ENCODE measurements around the gene PIGN. TPM values are rescaled to one million over a fixed set of nuclear protein-coding genes. Genes with fewer than 3 reads are reported as not detected.

PIGN gene
- total and polyA plus RNA-seq, 2 of the 8 experiments (the other 6 are each of a cell fraction or from before 2014, with no cell fraction given), result 20.9 to 26.3 TPM

DNA sequence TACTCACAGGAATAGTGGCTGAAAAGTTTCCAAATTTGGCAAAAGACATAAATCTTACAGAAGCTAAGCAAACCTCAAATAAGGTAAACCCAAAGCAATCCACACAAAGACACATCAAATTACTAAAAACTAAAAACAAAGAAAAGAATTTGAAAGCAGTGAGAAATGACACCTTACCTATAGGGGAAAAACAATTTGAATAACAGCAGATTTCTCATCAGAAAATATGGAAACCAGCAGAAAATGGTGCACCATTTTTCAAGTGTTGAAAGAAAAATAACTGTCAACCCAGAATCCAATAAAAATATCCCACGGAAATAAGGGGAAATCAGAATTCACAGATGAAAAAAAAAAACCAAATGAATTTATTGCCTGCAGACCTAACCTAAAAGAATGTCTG lies 138.6 kb downstream of the PIGN start:
- H3K23me2 ChIP-seq (ENCODE audit: low read depth, low read length), result no peaks in the 10 kb centered on the region
- DNase-seq (ENCODE audit: low read depth in 1 of 2, low spot score in 2 of 2), result no peak
- no peak overlapping the region for H3K4me2 ChIP-seq (ENCODE audit: insufficient read depth in 1 of 2, low read depth in 2 of 2, low read length in 2 of 2)
- H3K9me3 ChIP-seq (ENCODE audit: insufficient read depth in 2 of 2, low read depth in 1 of 2, low read length in 1 of 2), result no peaks in the 10 kb centered on the region
- no peaks in the 10 kb centered on the region for H4K20me1 ChIP-seq (replicated peaks in 1 of 2; ENCODE audit: control insufficient read depth in 1 of 2, insufficient read depth in 2 of 2, low read length in 2 of 2)
- WGBS, 2 experiments (ENCODE audit: extremely low coverage in 1 of 2, insufficient coverage in 1 of 2, insufficient read length in 1 of 2, insufficient replicate concordance in 2 of 2, low coverage in 1 of 2, low lambda C conversion rate in 2 of 2, missing lambda C conversion rate in 1 of 2), result 89% methylated on average over 1 of the region's 1 CpG; no CpG with 5 or more reads in 1 of the 2 experiments
- no peak overlapping the region for H3K9ac ChIP-seq (replicated peaks in 1 of 4; ENCODE audit: extremely low read depth in 1 of 4, low read depth in 3 of 4, low read length in 3 of 4)
- H2BK20ac ChIP-seq (ENCODE audit: low read length), result no peak overlapping the region
- no peak overlapping the region for H3K27ac ChIP-seq (ENCODE audit: low read depth, low read length)
- H2BK12ac ChIP-seq (ENCODE audit: low read depth, low read length), result no peak overlapping the region
- H2BK5ac ChIP-seq (ENCODE audit: low read depth, low read length), result no peak overlapping the region
- H2BK15ac ChIP-seq (ENCODE audit: low read length), result no peak overlapping the region
- no peak overlapping the region for H4K8ac ChIP-seq (ENCODE audit: extremely low read depth, insufficient read depth, low read length)
- no peaks in the 10 kb centered on the region for H3K4me1 ChIP-seq (replicated peaks in 1 of 4; ENCODE audit: control insufficient read depth in 3 of 4, insufficient read depth in 4 of 4, low read length in 3 of 4)
- H3K4me3 ChIP-seq (ENCODE audit: extremely low read depth in 1 of 4, insufficient read depth in 2 of 4, low read depth in 3 of 4, low read length in 4 of 4), result no peak overlapping the region
- no peak overlapping the region for H3K4ac ChIP-seq (replicated peaks; ENCODE audit: insufficient read length, low read depth, low read length)
- no peak overlapping the region for H2AFZ ChIP-seq (ENCODE audit: low read length)
- H3K56ac ChIP-seq (replicated peaks; ENCODE audit: insufficient read length, low read depth, low read length), result no peak overlapping the region
- ChIA-PET POLR2A (ENCODE audit: partially characterized antibody) (interaction anchor here (1.2 kb wide), 1 partner anchor 11 kb away, joined by 3 read pairs; no protein-coding TSS in a partner anchor), CTCF (ENCODE audit: partially characterized antibody) (no interaction called here)
- no peak overlapping the region for H2BK120ac ChIP-seq (replicated peaks; ENCODE audit: low read depth, low read length)
- no peaks in the 10 kb centered on the region; a peak in 1 of 8 replicates for H3K36me3 ChIP-seq (ENCODE audit: control insufficient read depth in 2 of 4, insufficient read depth in 4 of 4, low read length in 3 of 4)
- H2AK5ac ChIP-seq (ENCODE audit: low read depth, low read length), result no peak overlapping the region
- no peak overlapping the region for H3K18ac ChIP-seq (ENCODE audit: extremely low read depth, low read length)
- H3K27me3 ChIP-seq (replicated peaks in 1 of 4; ENCODE audit: control insufficient read depth in 3 of 4, extremely low read depth in 1 of 4, insufficient read depth in 3 of 4, low read length in 3 of 4), result no peaks in the 10 kb centered on the region
- H3K14ac ChIP-seq (ENCODE audit: insufficient read length), result no peak overlapping the region
- no peak overlapping the region for H4K91ac ChIP-seq (replicated peaks; ENCODE audit: insufficient read length, low read length)
- no peak overlapping the region for H4K5ac ChIP-seq (ENCODE audit: insufficient read length, low read depth, low read length)
- H3K79me2 ChIP-seq (ENCODE audit: control insufficient read depth in 1 of 2, insufficient read depth in 2 of 2, low read length in 2 of 2), result no peaks in the 10 kb centered on the region
- H3K79me1 ChIP-seq (ENCODE audit: low read depth, low read length), result no peaks in the 10 kb centered on the region
- no peak for FAIRE-seq
- no peak overlapping the region for H3K23ac ChIP-seq (ENCODE audit: insufficient read length)
- no peak for TF ChIP-seq EP300 (IDR thresholded peaks at IDR 0.05; ENCODE audit: borderline replicate concordance in 1 of 2, low read depth in 2 of 2, low read length in 2 of 2)
- TF ChIP-seq EGR1 (IDR thresholded peaks at IDR 0.05; ENCODE audit: borderline replicate concordance, low read depth, low read length), result no peak
- no peak for TF ChIP-seq SRF (IDR thresholded peaks at IDR 0.05; ENCODE audit: low read depth, low read length)
- TF ChIP-seq, protein P1, sequence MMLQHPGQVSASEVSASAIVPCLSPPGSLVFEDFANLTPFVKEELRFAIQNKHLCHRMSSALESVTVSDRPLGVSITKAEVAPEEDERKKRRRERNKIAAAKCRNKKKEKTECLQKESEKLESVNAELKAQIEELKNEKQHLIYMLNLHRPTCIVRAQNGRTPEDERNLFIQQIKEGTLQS (IDR thresholded peaks at IDR 0.05; ENCODE audit: insufficient read depth, low read depth, low read length), result no peak
- no peak for TF ChIP-seq SP2 (IDR thresholded peaks at IDR 0.05; ENCODE audit: low read length)
- TF ChIP-seq RFX5 (IDR thresholded peaks at IDR 0.05; ENCODE audit: borderline replicate concordance, low read depth, low read length), result no peak
- TF ChIP-seq MAFK (IDR thresholded peaks at IDR 0.05; ENCODE audit: low read depth, low read length), result no peak
- TF ChIP-seq SIRT6 (IDR thresholded peaks at IDR 0.05; ENCODE audit: low read length), result no peak
- TF ChIP-seq, protein P2, sequence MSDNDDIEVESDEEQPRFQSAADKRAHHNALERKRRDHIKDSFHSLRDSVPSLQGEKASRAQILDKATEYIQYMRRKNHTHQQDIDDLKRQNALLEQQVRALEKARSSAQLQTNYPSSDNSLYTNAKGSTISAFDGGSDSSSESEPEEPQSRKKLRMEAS (IDR thresholded peaks at IDR 0.05), result no peak

Data from H1 (cell line).